Activated naive CD8-positive, alpha-beta T cell treated with anti-CD3 and anti-CD28 coated beads, Interleukin-2, amount 50 U/mL, for 24 hours (primary cell): Measurements from ENCODE around the gene PNKD.
"Not testable (repeated sequence)": the region's sequence is repeated elsewhere in the genome, so short reads cannot be mapped to it uniquely, and the experiment has no call there.

ENCODE experiments used
- ATAC-seq: fragments of 150-1000 bp; cut with Tn5 transposase; one replicate; pipeline ENCODE4 v1.10.0; 2021
- DNase-seq: peaks from one replicate; pipeline ENCODE4 v3.0.0; 2021
- H3K27ac Mint-ChIP-seq: one replicate; pipeline ENCODE4 v1.8.0; 2021; ENCODE audit warnings: mild to moderate bottlenecking, mixed read lengths
- H3K27me3 Mint-ChIP-seq: one replicate; pipeline ENCODE4 v1.8.0; 2021; ENCODE audit warnings: mixed read lengths
- H3K36me3 Mint-ChIP-seq: one replicate; pipeline ENCODE4 v1.8.0; 2021; ENCODE audit warnings: low read depth, mixed read lengths
- H3K4me1 Mint-ChIP-seq: one replicate; pipeline ENCODE4 v1.8.0; 2021; ENCODE audit warnings: mixed read lengths
- H3K4me3 Mint-ChIP-seq: one replicate; pipeline ENCODE4 v1.8.0; 2021; ENCODE audit warnings: mild to moderate bottlenecking, moderate library complexity, mixed read lengths
- H3K9me3 Mint-ChIP-seq: one replicate; pipeline ENCODE4 v1.8.0; 2021; ENCODE audit warnings: mixed read lengths

Gene PNKD

DNA sequence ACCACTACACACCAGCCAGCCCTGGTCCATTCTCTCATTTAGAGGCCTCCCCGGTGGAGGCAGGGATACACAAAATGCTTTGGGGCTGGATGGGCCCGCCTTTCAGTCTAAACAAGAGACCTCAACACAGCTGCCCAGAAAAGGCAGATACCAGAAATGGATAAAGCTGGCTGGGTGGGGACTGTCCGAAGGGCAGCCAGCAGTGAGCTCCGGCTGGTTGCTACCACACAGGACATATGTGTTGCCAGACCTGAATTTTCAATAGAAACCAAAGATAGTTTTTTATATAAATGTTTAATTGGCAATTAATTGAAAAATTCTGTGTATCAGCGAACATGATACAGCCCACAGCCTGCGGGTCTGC, 8.1 kb upstream of the PNKD start:
- no peak for ATAC-seq
- no peaks in the 10 kb centered on the region for H3K27me3 Mint-ChIP-seq
- no peak overlapping the region for H3K27ac Mint-ChIP-seq
- no peaks in the 10 kb centered on the region for H3K9me3 Mint-ChIP-seq
- H3K36me3 Mint-ChIP-seq = peaks cover 14% of the 10 kb centered on the region
- peaks cover 41% of the 10 kb centered on the region for H3K4me1 Mint-ChIP-seq
- DNase-seq = no peak
- H3K4me3 Mint-ChIP-seq = no peak overlapping the region

DNA sequence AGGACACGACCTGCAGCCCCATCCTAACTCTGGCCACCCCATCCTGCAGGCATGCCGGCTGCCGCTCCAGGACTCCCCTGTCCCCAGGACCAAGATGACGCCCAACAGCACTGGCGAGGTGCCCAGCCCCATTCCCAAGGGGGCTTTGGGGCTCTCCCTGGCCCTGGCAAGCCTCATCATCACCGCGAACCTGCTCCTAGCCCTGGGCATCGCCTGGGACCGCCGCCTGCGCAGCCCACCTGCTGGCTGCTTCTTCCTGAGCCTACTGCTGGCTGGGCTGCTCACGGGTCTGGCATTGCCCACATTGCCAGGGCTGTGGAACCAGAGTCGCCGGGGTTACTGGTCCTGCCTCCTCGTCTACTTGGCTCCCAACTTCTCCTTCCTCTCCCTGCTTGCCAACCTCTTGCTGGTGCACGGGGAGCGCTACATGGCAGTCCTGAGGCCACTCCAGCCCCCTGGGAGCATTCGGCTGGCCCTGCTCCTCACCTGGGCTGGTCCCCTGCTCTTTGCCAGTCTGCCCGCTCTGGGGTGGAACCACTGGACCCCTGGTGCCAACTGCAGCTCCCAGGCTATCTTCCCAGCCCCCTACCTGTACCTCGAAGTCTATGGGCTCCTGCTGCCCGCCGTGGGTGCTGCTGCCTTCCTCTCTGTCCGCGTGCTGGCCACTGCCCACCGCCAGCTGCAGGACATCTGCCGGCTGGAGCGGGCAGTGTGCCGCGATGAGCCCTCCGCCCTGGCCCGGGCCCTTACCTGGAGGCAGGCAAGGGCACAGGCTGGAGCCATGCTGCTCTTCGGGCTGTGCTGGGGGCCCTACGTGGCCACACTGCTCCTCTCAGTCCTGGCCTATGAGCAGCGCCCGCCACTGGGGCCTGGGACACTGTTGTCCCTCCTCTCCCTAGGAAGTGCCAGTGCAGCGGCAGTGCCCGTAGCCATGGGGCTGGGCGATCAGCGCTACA, 7.4 kb upstream of the PNKD start:
- peaks cover 40% of the 10 kb centered on the region for H3K4me1 Mint-ChIP-seq
- no peak overlapping the region for H3K27ac Mint-ChIP-seq

DNA sequence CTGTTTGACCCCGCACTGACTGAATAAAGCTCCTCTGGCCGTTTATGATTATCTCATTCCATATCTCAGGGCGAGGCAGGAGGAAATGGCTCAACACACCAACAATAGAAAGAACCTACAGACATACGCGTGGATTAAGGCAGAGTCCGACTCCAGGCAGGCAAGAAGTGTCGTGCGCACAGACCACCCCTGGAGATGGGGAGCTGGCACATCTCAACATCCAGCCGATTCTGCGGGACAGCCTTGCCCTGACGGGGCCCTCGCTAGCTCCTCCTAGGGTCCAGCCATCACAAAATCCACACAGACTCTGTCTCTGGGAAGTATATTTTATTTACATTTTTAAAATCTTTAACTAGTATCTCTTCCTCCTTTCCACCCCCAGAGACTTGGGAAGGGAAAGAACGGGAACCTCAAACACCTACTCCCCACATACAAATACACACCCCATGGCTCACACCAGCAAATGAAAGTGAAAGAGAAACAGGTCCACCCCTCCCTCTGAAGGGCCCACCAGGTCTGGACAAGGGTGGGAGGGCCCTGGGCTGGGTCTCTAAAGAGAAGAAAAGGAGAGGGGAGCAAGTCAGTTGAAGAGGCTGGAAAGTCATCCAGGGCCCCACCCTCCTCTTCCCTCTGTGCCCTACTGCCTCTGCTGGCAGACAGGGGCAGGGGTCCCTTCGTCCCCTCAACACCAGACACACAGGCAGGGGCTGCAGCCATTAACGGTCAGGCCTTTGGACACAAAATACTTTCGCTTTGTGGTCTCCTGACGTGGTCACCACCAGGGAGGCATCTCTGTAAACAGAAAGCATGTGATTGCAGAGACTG, 6.3 kb upstream of the PNKD start:
- Mint-ChIP-seq H3K36me3 (peaks cover 19% of the 10 kb centered on the region), H3K4me3 (no peak overlapping the region), H3K9me3 (no peaks in the 10 kb centered on the region), H3K27ac (no peak overlapping the region), H3K27me3 (no peaks in the 10 kb centered on the region), H3K4me1 (peaks cover 33% of the 10 kb centered on the region)
- DNase-seq (no peak), ATAC-seq (no peak)

More for the DNA sequence above, 7.4 kb upstream of the PNKD start:
- ATAC-seq = no peak
- no peak for DNase-seq
- no peak overlapping the region for H3K4me3 Mint-ChIP-seq
- no peaks in the 10 kb centered on the region for H3K9me3 Mint-ChIP-seq
- H3K27me3 Mint-ChIP-seq = no peaks in the 10 kb centered on the region
- H3K36me3 Mint-ChIP-seq = peaks cover 19% of the 10 kb centered on the region

DNA sequence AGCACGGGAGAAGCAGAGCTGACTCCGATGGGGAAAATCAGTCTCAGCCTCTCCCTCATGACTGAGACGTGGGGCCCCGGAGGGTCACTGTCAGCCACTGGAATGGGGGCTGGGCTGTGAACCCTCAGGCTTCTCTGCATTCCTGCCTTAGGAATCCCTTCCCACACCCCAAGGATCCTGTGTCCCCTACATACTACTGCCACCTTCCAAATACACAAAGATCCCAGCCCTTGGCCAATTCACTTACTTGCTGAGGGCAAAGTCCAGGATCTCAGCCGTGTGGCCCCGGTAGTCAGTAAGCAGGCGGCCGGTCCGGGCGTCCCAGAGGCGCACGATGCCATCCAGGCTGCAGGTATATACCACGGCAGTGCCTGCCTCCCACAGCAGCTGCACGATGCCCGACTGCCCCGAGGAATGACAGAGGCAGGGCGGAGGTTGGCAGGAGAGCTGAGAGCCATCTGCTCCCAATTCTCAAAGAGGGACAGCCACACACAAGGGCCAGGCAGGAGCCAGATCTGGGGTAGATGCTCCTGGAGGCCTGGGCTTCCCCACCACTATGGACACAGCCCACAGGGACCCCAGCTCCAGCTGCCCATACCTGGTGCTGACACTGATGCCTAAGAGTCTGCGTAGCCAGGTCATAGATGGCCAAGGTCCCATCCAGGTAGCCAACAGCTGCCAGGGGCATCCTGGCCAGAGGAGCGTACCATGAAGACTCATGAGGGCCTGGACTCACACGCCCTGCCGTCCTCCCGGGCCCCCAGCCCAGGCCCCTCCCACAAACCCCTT, 5.4 kb upstream of the PNKD start:
- Mint-ChIP-seq H3K27ac (no peak overlapping the region), H3K4me1 (peaks cover 31% of the 10 kb centered on the region), H3K4me3 (no peak overlapping the region), H3K36me3 (peaks cover 23% of the 10 kb centered on the region), H3K9me3 (no peaks in the 10 kb centered on the region), H3K27me3 (no peaks in the 10 kb centered on the region)
- no peak for ATAC-seq
- DNase-seq = no peak

DNA sequence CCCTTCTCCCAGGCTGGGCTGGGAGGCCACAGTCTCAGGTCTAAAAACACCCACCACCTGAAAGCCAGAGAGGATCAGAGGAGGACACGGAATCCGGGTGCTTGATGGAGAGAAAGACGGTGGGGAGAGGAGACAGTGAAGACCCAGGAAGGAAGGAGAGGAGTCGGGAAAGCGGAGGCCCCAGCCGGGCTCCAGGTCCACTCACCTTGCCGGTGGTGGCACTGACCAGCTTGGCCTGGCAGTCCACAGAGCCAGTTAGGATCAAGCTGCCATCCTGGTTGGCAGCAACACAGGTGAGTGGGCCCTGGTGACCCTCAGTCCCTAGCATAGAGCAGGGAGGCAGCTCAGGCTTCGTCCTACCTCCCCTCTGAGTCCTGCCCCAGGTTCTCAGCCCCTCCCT, 4.7 kb upstream of the PNKD start:
- Mint-ChIP-seq H3K27ac (no peak overlapping the region), H3K4me3 (no peak overlapping the region), H3K9me3 (no peaks in the 10 kb centered on the region), H3K36me3 (peaks cover 23% of the 10 kb centered on the region), H3K27me3 (no peaks in the 10 kb centered on the region), H3K4me1 (peaks cover 34% of the 10 kb centered on the region)
- DNase-seq (no peak), ATAC-seq (no peak)

DNA sequence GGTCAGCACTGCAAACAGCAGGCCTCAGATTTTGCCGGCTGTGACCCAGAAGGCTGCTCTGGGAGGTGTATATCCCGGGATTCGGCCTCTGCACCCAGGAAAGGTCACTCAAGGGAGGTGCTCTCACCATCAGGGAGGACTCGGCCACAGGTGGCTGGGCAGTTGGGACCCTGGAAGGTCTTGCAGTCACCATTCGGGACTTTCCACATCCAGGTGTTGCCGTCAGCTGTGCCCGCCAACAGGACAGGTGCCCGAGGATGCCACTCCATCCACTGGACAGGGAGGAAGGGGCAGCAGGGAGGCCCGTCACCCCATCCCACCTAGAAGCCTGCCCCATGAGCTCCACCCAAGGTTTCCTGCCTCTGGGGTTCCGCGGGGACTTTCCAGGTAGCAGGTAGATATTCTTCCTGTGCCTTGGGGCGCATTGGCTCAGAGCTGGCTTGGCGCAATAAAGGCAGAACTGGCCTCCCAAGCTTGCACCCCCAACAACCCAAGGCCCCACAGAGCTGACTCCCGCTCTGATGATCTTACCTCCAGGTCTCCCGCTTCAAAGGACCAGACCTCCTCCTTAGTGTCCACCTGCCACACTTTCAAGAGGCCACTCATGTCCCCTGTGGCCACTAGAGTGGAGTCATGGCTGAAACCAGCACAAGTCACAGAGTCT, 3.9 kb upstream of the PNKD start:
- H3K36me3 Mint-ChIP-seq = peaks cover 23% of the 10 kb centered on the region
- no peak for ATAC-seq
- H3K27me3 Mint-ChIP-seq = no peaks in the 10 kb centered on the region
- no peak overlapping the region for H3K27ac Mint-ChIP-seq
- H3K4me3 Mint-ChIP-seq = no peak overlapping the region
- DNase-seq = no peak
- H3K9me3 Mint-ChIP-seq = no peaks in the 10 kb centered on the region
- peaks cover 38% of the 10 kb centered on the region for H3K4me1 Mint-ChIP-seq

DNA sequence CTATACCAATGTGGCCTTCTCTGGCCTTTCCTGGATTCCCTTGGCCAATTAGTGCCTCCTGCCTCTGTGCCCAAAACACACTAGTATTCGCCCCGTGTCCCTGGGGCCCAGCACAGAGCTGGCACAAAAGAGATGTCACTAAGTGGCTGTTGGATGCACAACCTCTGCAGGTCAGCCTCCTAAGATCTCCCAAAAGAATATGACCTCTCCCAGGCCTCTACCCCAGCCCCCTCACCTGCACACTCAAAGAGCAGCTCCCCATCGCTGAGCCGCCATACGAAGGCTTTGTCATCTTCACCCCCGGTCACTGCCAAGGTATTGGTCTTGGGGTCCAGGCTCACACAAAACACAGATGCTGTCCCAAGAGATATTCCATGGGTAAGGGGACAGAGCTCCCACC, 3.1 kb upstream of the PNKD start:
- no peak overlapping the region for H3K27ac Mint-ChIP-seq
- H3K4me3 Mint-ChIP-seq = peak overlapping the region; percentile 14
- H3K4me1 Mint-ChIP-seq = peaks cover 46% of the 10 kb centered on the region
- H3K27me3 Mint-ChIP-seq = no peaks in the 10 kb centered on the region
- ATAC-seq (no peak), DNase-seq (no peak)
- no peaks in the 10 kb centered on the region for H3K9me3 Mint-ChIP-seq
- peaks cover 23% of the 10 kb centered on the region for H3K36me3 Mint-ChIP-seq

DNA sequence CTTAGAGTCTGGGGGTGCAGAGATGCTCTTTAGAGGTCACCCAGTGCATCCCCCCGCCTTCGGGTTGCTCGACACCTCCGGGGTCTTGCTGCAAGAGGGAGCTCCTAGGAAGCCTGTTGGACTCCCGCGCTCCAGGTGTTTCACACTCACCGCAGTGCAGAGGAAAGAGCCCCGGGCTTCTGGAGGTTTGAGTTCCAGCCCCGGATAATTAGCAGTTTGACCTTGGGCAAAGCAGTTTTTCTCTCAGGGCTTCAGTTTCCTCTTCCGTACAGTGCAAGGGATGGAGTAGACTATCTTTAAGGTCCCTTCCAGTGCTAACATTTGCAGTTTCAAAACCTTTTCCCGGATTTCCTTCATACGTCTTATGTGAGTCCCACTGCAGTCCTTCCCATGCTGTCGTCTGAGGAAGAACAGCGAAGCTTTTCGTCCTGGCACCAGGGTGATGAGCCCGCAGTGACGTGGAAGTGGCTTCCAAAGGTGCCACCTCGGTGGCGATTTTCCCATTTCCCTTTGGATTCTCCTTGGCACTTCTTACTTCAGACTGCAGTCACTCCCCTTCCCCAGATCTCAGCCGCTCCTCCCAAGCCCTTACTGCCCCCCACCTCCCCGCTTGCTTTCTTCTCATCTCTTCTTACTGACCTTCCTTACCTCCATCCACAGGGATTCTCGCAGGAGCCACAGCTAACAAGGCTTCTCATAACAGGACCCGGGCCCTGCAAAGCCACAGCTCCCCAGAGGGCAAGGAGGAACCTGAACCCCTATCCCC, 585 bp downstream of the PNKD start:
- peak overlapping the region; percentile 95 for H3K27ac Mint-ChIP-seq
- H3K27me3 Mint-ChIP-seq = no peaks in the 10 kb centered on the region
- H3K36me3 Mint-ChIP-seq = peaks cover 21% of the 10 kb centered on the region
- peak overlapping the region; percentile 97 for H3K4me3 Mint-ChIP-seq
- no peak for DNase-seq
- no peaks in the 10 kb centered on the region for H3K9me3 Mint-ChIP-seq
- peaks cover 38% of the 10 kb centered on the region for H3K4me1 Mint-ChIP-seq
- no peak for ATAC-seq

DNA sequence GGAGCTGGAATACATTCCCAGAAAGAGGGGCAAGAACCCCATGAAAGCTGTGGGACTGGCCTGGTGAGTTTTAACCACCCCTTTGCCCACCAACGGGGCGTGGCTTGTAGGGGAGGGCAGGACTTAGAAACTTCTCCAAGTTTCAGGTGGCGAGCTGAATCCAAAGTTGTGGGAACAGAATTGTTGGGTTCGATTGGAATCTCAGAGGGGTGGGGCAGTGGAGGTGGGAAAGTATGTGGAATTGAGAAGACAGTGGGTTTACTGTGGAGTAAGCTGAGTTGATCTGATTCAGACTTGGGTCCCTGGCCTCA, 1.1 kb downstream of the PNKD start:
- H3K9me3 Mint-ChIP-seq = no peaks in the 10 kb centered on the region
- no peak for DNase-seq
- H3K36me3 Mint-ChIP-seq = peaks cover 21% of the 10 kb centered on the region
- no peak for ATAC-seq
- no peak overlapping the region for H3K27ac Mint-ChIP-seq
- peaks cover 37% of the 10 kb centered on the region for H3K4me1 Mint-ChIP-seq
- no peaks in the 10 kb centered on the region for H3K27me3 Mint-ChIP-seq
- peak overlapping the region; percentile 97 for H3K4me3 Mint-ChIP-seq

DNA sequence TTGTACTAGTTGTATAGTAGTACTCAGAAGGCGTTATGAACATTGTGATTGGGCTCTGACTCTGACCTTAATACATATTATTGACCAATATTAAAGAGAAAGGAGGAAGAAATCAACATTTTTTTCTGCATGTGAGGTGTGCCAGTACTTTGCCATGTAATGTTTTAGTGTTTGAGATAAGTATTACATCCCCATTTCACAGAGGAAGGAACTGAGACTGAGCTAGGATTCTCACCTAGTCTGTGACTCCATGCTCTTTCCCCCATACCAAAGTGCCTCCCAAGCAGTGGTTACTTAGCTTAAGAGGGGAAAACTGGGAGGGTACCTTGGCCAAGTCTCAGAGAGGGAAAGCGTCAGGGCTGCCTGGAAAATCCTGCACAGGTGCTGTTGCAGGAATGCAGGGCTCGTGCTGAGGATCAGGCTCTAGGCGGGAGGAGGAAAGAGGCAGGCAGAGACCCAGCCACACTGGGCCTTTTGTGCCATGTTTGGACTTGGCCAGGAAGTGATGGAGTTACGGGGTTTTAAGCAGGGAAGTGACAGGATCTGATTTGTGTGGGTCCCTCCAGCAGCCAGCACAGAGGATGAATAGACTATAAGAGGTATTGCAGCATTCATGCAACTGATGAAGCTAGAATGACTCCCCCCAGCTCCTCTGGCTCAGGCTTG, 1.7 kb downstream of the PNKD start:
- Mint-ChIP-seq H3K9me3 (no peaks in the 10 kb centered on the region), H3K27me3 (no peaks in the 10 kb centered on the region), H3K27ac (no peak overlapping the region), H3K4me3 (peak overlapping the region; percentile 97), H3K4me1 (peaks cover 37% of the 10 kb centered on the region), H3K36me3 (peaks cover 18% of the 10 kb centered on the region)
- ATAC-seq (no peak), DNase-seq (no peak)

DNA sequence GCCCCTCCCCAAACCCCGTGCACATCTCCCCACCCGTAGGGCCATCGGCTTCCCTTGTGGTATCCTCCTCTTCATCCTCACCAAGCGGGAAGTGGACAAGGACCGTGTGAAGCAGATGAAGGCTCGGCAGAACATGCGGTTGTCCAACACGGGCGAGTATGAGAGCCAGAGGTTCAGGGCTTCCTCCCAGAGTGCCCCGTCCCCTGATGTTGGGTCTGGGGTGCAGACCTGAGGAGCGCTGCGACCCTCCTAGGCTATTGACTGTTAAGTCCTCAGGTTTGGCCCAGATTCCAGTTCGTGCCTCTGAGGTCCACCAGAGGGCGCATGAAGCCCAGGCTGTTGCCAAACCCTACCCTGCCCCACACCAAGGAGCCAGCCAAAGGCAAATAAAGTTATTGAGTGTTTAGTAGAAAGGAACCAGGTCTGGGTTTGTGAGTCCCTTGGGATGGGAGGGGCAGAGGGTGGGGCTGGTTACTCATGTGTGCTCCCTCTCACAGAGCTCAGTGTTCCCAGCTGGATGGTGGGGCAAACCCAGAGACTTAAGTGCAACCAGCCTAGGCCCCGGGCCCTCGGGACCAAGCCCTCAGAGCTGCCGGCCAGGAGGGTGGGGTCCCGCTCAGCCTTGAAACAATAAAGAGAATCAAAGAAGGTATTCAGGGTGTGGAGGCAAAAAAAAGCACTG, 2.4 kb downstream of the PNKD start:
- Mint-ChIP-seq H3K4me1 (peaks cover 31% of the 10 kb centered on the region), H3K36me3 (peaks cover 12% of the 10 kb centered on the region), H3K9me3 (no peaks in the 10 kb centered on the region), H3K27me3 (no peaks in the 10 kb centered on the region), H3K27ac (no peak overlapping the region), H3K4me3 (no peak overlapping the region)
- ATAC-seq = peak; percentile 25
- DNase-seq = peak; percentile 79

DNA sequence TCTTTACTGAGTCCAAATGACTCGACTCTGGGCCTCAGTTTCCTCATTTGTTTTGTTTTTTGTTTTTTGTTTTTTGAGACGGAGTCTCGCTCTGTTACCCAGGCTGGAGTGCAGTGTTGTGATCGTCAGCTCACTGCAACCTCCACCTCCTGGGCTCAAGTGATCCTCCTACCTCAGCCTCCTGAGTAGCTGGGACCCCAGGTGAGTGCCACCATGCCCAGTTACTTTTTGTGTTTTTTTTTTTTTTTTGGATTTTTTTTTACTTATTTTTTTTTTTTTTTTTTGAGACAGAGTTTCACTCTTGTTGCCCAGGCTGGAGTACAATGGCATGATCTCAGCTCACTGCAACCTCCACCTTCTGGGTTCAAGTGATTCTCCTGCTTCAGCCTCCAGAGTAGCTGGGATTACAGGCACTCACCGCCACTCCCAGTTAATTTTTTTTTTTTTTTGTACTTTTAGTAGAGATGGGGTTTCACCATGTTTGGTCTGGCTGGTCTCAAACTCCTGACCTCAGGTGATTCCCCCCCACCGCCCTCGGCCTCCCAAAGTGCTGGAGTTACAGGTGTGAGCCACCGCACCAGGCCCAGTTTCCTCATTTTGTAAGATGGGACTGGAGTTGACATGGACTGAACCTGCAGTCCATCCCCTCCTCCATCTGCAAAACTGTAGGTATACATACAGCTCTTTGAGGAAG, 3.0 kb downstream of the PNKD start:
- not testable (repeated sequence) for H3K4me3 Mint-ChIP-seq, DNase-seq, H3K27ac Mint-ChIP-seq, ATAC-seq, H3K9me3 Mint-ChIP-seq, H3K27me3 Mint-ChIP-seq
- Mint-ChIP-seq H3K36me3 (peaks cover 11% of the 10 kb centered on the region), H3K4me1 (peaks cover 29% of the 10 kb centered on the region)
